GM18498 (cell line): ENCODE results near the gene REP15.
"Not testable (repeated sequence)": the region's sequence is repeated elsewhere in the genome, so short reads cannot be mapped to it uniquely, and the experiment has no call there.

ENCODE experiments used
- ATAC-seq: cut with Tn5 transposase; IDR thresholded peaks from one replicate; pipeline ENCODE4 v1.9.1; 2021; ENCODE audit warnings: mild to moderate bottlenecking, moderate library complexity; ENCODE audit not compliant: unreplicated experiment

Gene REP15

GRCh38 chr12:27696293-27696652 is at the start of gene REP15:
TSS of gene REP15 (plus strand) at chr12:27696447. CDS start at chr12:27696563, 116 bp downstream.
- no peak for ATAC-seq

GRCh38 chr12:27650011-27650410 is 46.2 kb upstream of the REP15 start:
- ATAC-seq: no peak

- no peak for ATAC-seq
Measured at GRCh38 chr12:27651201-27651600, 45.0 kb upstream of the REP15 start.

GRCh38 chr12:27652174-27652763 is 44.0 kb upstream of the REP15 start:
- ATAC-seq: no peak

GRCh38 chr12:27653661-27654060 is 42.6 kb upstream of the REP15 start:
- no peak for ATAC-seq

- ATAC-seq: not testable (repeated sequence)
Measured at GRCh38 chr12:27655476-27655875, 40.8 kb upstream of the REP15 start.

GRCh38 chr12:27657296-27657695 is 39.0 kb upstream of the REP15 start:
- ATAC-seq: no peak

GRCh38 chr12:27665704-27666103 is 30.5 kb upstream of the REP15 start:
- no peak for ATAC-seq

- ATAC-seq: no peak
Measured at GRCh38 chr12:27666510-27666909, 29.7 kb upstream of the REP15 start.

GRCh38 chr12:27667540-27667939 is 28.7 kb upstream of the REP15 start:
- ATAC-seq: no peak

GRCh38 chr12:27672051-27672450 is 24.2 kb upstream of the REP15 start:
- no peak for ATAC-seq

- ATAC-seq: no peak
Measured at GRCh38 chr12:27672643-27673042, 23.6 kb upstream of the REP15 start.

GRCh38 chr12:27673101-27673718 is 23.0 kb upstream of the REP15 start:
- ATAC-seq: no peak

- ATAC-seq: no peak
Measured at GRCh38 chr12:27674989-27675388, 21.3 kb upstream of the REP15 start.

GRCh38 chr12:27680619-27681018 is 15.6 kb upstream of the REP15 start:
- ATAC-seq: no peak

- no peak for ATAC-seq
Measured at GRCh38 chr12:27682534-27682933, 13.7 kb upstream of the REP15 start.

- ATAC-seq: no peak
Measured at GRCh38 chr12:27685274-27685673, 11.0 kb upstream of the REP15 start.

GRCh38 chr12:27686147-27686546 is 10.1 kb upstream of the REP15 start:
- ATAC-seq: no peak

- ATAC-seq: no peak
Measured at GRCh38 chr12:27688671-27689070, 7.6 kb upstream of the REP15 start.

- ATAC-seq: no peak
Measured at GRCh38 chr12:27689558-27690180, 6.6 kb upstream of the REP15 start.

GRCh38 chr12:27693403-27693802 is 2.8 kb upstream of the REP15 start:
- no peak for ATAC-seq

GRCh38 chr12:27695556-27696292 is 523 bp upstream of the REP15 start:
- no peak for ATAC-seq
